Endodermal cell (in vitro differentiated cells): ENCODE results near the gene CCL3. TPM values are rescaled to one million over a fixed set of nuclear protein-coding genes. Genes with fewer than 3 reads are reported as not detected.

Experiments used
- DNase-seq: peaks from one replicate; pipeline ENCODE4 v3.0.0-alpha.2; 2017
- H3K27ac ChIP-seq: 2 replicates; pipeline ENCODE4 v1.5.1; 2013; ENCODE audit warnings: mild to moderate bottlenecking, low read depth, low read length, moderate library complexity
- H3K27me3 ChIP-seq: 2 replicates; pipeline ENCODE4 v1.6.1; 2013; ENCODE audit warnings: mild to moderate bottlenecking, low read length, moderate library complexity; ENCODE audit not compliant: insufficient read depth, control insufficient read depth, poor library complexity, severe bottlenecking
- H3K36me3 ChIP-seq: 2 replicates; pipeline ENCODE4 v1.7.0; 2013; ENCODE audit warnings: mild to moderate bottlenecking, low read length, moderate library complexity; ENCODE audit not compliant: control insufficient read depth, insufficient read depth
- H3K4me1 ChIP-seq: one replicate; pipeline ENCODE4 v1.7.0; 2013; ENCODE audit warnings: low read length; ENCODE audit not compliant: control insufficient read depth, insufficient read depth
- H3K4me3 ChIP-seq: 2 replicates; pipeline ENCODE4 v1.5.1; 2013; ENCODE audit warnings: mild to moderate bottlenecking, low read length, moderate library complexity
- H3K9ac ChIP-seq: 2 replicates; pipeline ENCODE4 v1.6.1; 2013; ENCODE audit warnings: mild to moderate bottlenecking, low read length, moderate library complexity; ENCODE audit not compliant: poor library complexity, severe bottlenecking; ENCODE audit errors: extremely low read depth
- H3K9me3 ChIP-seq: 2 replicates; pipeline ENCODE4 v1.6.1; 2013; ENCODE audit warnings: mild to moderate bottlenecking, low read length, moderate library complexity; ENCODE audit not compliant: control insufficient read depth
- H3K27ac Mint-ChIP-seq: 2 replicates; pipeline ENCODE4 v1.8.0; 2020; ENCODE audit warnings: mixed read lengths
- H3K27me3 Mint-ChIP-seq: 2 replicates; pipeline ENCODE4 v1.8.0; 2021; ENCODE audit warnings: mild to moderate bottlenecking, mixed read lengths; ENCODE audit not compliant: insufficient read depth
- H3K36me3 Mint-ChIP-seq: 2 replicates; pipeline ENCODE4 v1.8.0; 2020; ENCODE audit warnings: low read depth, mixed read lengths
- H3K4me1 Mint-ChIP-seq: 2 replicates; pipeline ENCODE4 v1.8.0; 2020; ENCODE audit warnings: mixed read lengths
- H3K4me3 Mint-ChIP-seq: 2 replicates; pipeline ENCODE4 v1.8.0; 2020; ENCODE audit warnings: mild to moderate bottlenecking, moderate library complexity, mixed read lengths
- H3K9me3 Mint-ChIP-seq: 2 replicates; pipeline ENCODE4 v1.8.0; 2020; ENCODE audit warnings: mild to moderate bottlenecking, mixed read lengths
- WGBS, 2 experiments: methylation state at CpG; one replicate each; pipeline versions ENCODE4 v1.1.5 to v1.1.7; 2013; ENCODE audit warnings: missing lambda C conversion rate in 2 of 2, mixed read lengths in 1 of 2; ENCODE audit not compliant: insufficient coverage in 1 of 2, insufficient read length in 1 of 2; 5-methylcytosine and 5-hydroxymethylcytosine counted together
- total RNA-seq, 2 donors: library from RNA; stranded (reverse); fragmentation: NEBNext Ultra II Directional in 1 of 2; extraction: Animal tissue kit (Norgen Biotek cat#: 25700) in 1 of 2; gene quantifications; 2 replicates in 1 of 2; 3 replicates in 1 of 2; pipeline ENCODE4 v1.2.1, GENCODE V29; 2021
- TF ChIP-seq, protein P1 (sequence below): fragments of 200-600 bp; sonication (generic); conservative IDR thresholded peaks from 2 replicates; pipeline ENCODE4 v1.5.0; 2021; ENCODE audit warnings: antibody characterized with exemption, mild to moderate bottlenecking

Gene CCL3
- total RNA-seq, 2 donors from 2014 or later: not detected

DNA sequence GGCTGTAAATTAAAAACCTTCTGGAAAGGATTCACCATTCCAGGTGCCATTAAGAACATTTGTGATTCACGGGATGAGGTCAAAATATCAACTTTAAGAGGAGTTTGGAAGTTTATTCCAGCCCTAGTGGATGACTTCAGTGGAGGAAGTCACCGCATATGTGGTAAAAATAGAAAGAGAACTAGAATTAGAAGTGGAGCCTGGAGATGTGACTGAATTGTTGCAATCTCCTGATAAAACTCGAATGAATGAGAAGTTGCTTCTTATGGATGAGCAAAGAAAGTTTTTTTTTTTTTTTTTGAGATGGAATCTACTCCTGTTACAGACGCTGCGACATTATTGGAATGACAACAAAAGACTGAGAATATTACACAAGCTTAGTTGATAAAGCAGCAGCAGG lies 40.4 kb upstream of the CCL3 start:
- 94 to 97% methylated on average over 5 of the region's 5 CpGs for WGBS, 2 experiments
- H3K36me3 ChIP-seq: no peaks in the 10 kb centered on the region
- H3K4me3 ChIP-seq: no peak overlapping the region
- H3K4me1 ChIP-seq: no peaks in the 10 kb centered on the region
- Mint-ChIP-seq H3K4me1 (peaks cover 10% of the 10 kb centered on the region), H3K27me3 (no peaks in the 10 kb centered on the region), H3K4me3 (no peak overlapping the region), H3K27ac (no peak overlapping the region), H3K36me3 (no peaks in the 10 kb centered on the region), H3K9me3 (peaks cover 17% of the 10 kb centered on the region)
- no peak overlapping the region for H3K9ac ChIP-seq
- TF ChIP-seq, protein P1, sequence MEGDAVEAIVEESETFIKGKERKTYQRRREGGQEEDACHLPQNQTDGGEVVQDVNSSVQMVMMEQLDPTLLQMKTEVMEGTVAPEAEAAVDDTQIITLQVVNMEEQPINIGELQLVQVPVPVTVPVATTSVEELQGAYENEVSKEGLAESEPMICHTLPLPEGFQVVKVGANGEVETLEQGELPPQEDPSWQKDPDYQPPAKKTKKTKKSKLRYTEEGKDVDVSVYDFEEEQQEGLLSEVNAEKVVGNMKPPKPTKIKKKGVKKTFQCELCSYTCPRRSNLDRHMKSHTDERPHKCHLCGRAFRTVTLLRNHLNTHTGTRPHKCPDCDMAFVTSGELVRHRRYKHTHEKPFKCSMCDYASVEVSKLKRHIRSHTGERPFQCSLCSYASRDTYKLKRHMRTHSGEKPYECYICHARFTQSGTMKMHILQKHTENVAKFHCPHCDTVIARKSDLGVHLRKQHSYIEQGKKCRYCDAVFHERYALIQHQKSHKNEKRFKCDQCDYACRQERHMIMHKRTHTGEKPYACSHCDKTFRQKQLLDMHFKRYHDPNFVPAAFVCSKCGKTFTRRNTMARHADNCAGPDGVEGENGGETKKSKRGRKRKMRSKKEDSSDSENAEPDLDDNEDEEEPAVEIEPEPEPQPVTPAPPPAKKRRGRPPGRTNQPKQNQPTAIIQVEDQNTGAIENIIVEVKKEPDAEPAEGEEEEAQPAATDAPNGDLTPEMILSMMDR: no peak
- no peaks in the 10 kb centered on the region for H3K27me3 ChIP-seq
- DNase-seq: no peak
- no peak overlapping the region for H3K27ac ChIP-seq
- peaks cover 7% of the 10 kb centered on the region for H3K9me3 ChIP-seq

DNA sequence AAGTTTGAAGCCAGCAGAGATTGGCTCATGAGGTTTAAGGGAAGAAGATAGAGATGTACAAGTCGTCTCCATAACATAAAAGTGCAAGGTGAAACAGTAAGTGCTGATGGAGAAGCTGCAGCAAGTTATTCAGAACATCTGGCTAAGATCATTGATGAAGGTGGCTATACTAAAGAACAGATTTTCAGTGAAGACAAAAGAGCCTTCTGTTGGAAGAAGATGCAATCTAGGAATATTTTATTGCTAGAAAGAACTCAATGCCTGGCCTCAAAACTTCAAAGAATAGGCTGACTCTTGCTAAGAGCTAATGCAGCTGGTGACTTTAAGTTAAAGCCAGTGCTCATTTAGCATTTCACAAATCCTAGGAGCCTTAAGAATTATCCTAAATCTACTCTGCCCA lies 39.7 kb upstream of the CCL3 start:
- DNase-seq: no peak
- Histone ChIP-seq H3K36me3 (no peaks in the 10 kb centered on the region), H3K4me3 (no peak overlapping the region), H3K4me1 (no peaks in the 10 kb centered on the region), H3K9me3 (peaks cover 15% of the 10 kb centered on the region), H3K9ac (no peak overlapping the region), H3K27me3 (no peaks in the 10 kb centered on the region), H3K27ac (no peak overlapping the region)
- Mint-ChIP-seq H3K36me3 (no peaks in the 10 kb centered on the region), H3K27ac (no peak overlapping the region), H3K4me3 (no peak overlapping the region), H3K27me3 (no peaks in the 10 kb centered on the region), H3K9me3 (peaks cover 20% of the 10 kb centered on the region), H3K4me1 (peaks cover 10% of the 10 kb centered on the region)
- TF ChIP-seq, protein P1: no peak
- WGBS, 2 experiments: 86 to 89% methylated on average over 1 of the region's 1 CpG

- H3K4me3 Mint-ChIP-seq: no peak overlapping the region
- no peak for DNase-seq
These were observed 38.6 kb upstream of the CCL3 start for GRCh38 chr17:36128411-36128978.

More at GRCh38 chr17:36128411-36128978, 38.6 kb upstream of the CCL3 start:
- peaks cover 10% of the 10 kb centered on the region for H3K4me1 Mint-ChIP-seq
- no peak overlapping the region for H3K4me3 ChIP-seq
- no peak overlapping the region for H3K9ac ChIP-seq
- no peaks in the 10 kb centered on the region for H3K27me3 Mint-ChIP-seq
- no peaks in the 10 kb centered on the region for H3K36me3 Mint-ChIP-seq
- TF ChIP-seq, protein P1: no peak
- WGBS, 2 experiments: 85 to 86% methylated on average over 4 of the region's 4 CpGs
- no peaks in the 10 kb centered on the region for H3K27me3 ChIP-seq
- H3K27ac Mint-ChIP-seq: no peak overlapping the region
- H3K4me1 ChIP-seq: no peaks in the 10 kb centered on the region
- peaks cover 22% of the 10 kb centered on the region for H3K9me3 ChIP-seq
- peaks cover 20% of the 10 kb centered on the region for H3K9me3 Mint-ChIP-seq
- no peaks in the 10 kb centered on the region for H3K36me3 ChIP-seq
- H3K27ac ChIP-seq: no peak overlapping the region
